BE2C (cell line): ENCODE measurements around the gene MRFAP1.

ENCODE experiments used
- DNase-seq: peaks from one replicate; pipeline ENCODE4 v3.0.0-alpha.2; 2020
- H3K27me3 ChIP-seq: fragments of 250-450 bp; sonication (Bioruptor Pico); 2 replicates; pipeline ENCODE4 v1.5.1; 2020; ENCODE audit warnings: mild to moderate bottlenecking
- H3K36me3 ChIP-seq: fragments of 250-450 bp; sonication (Bioruptor Pico); 2 replicates; pipeline ENCODE4 v1.5.1; 2020; ENCODE audit warnings: mild to moderate bottlenecking
- H3K4me1 ChIP-seq: fragments of 250-450 bp; sonication (Bioruptor Pico); 2 replicates; pipeline ENCODE4 v1.5.1; 2020
- H3K4me3 ChIP-seq: 2 replicates; pipeline ENCODE4 v1.5.1; 2011; ENCODE audit warnings: low read depth, low read length
- H3K9me3 ChIP-seq: fragments of 250-450 bp; sonication (Bioruptor Pico); 2 replicates; pipeline ENCODE4 v1.5.1; 2020
- TF ChIP-seq, protein P1 (sequence below): IDR thresholded peaks from 2 replicates; pipeline ENCODE4 v1.5.1; 2012; ENCODE audit warnings: mild to moderate bottlenecking, low read depth, low read length

Gene MRFAP1

GRCh38 chr4:6658209-6658595 is 17.7 kb downstream of the MRFAP1 start:
- H3K9me3 ChIP-seq: no peaks in the 10 kb centered on the region
- no peaks in the 10 kb centered on the region for H3K4me1 ChIP-seq
- H3K4me3 ChIP-seq: no peak overlapping the region
- TF ChIP-seq, protein P1, sequence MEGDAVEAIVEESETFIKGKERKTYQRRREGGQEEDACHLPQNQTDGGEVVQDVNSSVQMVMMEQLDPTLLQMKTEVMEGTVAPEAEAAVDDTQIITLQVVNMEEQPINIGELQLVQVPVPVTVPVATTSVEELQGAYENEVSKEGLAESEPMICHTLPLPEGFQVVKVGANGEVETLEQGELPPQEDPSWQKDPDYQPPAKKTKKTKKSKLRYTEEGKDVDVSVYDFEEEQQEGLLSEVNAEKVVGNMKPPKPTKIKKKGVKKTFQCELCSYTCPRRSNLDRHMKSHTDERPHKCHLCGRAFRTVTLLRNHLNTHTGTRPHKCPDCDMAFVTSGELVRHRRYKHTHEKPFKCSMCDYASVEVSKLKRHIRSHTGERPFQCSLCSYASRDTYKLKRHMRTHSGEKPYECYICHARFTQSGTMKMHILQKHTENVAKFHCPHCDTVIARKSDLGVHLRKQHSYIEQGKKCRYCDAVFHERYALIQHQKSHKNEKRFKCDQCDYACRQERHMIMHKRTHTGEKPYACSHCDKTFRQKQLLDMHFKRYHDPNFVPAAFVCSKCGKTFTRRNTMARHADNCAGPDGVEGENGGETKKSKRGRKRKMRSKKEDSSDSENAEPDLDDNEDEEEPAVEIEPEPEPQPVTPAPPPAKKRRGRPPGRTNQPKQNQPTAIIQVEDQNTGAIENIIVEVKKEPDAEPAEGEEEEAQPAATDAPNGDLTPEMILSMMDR: no peak
- no peaks in the 10 kb centered on the region for H3K36me3 ChIP-seq
- H3K27me3 ChIP-seq: no peaks in the 10 kb centered on the region
- no peak for DNase-seq

GRCh38 chr4:6658597-6659075 is 18.2 kb downstream of the MRFAP1 start:
- no peaks in the 10 kb centered on the region for H3K27me3 ChIP-seq
- H3K36me3 ChIP-seq: no peaks in the 10 kb centered on the region
- H3K4me3 ChIP-seq: no peak overlapping the region
- TF ChIP-seq, protein P1: no peak
- H3K9me3 ChIP-seq: no peaks in the 10 kb centered on the region
- DNase-seq: no peak
- H3K4me1 ChIP-seq: no peaks in the 10 kb centered on the region

GRCh38 chr4:6659897-6660296 is 19.4 kb downstream of the MRFAP1 start:
- DNase-seq: no peak
- Histone ChIP-seq H3K4me1 (no peaks in the 10 kb centered on the region), H3K4me3 (no peak overlapping the region), H3K27me3 (no peaks in the 10 kb centered on the region), H3K36me3 (no peaks in the 10 kb centered on the region), H3K9me3 (no peaks in the 10 kb centered on the region)
- TF ChIP-seq, protein P1: no peak

- Histone ChIP-seq H3K9me3 (no peaks in the 10 kb centered on the region), H3K36me3 (no peaks in the 10 kb centered on the region), H3K27me3 (no peaks in the 10 kb centered on the region), H3K4me1 (no peaks in the 10 kb centered on the region), H3K4me3 (no peak overlapping the region)
- no peak for DNase-seq
- TF ChIP-seq, protein P1: no peak
Observed at GRCh38 chr4:6660430-6660829, 19.9 kb downstream of the MRFAP1 start.

GRCh38 chr4:6662591-6662990 is 22.1 kb downstream of the MRFAP1 start:
- Histone ChIP-seq H3K27me3 (no peaks in the 10 kb centered on the region), H3K4me3 (no peak overlapping the region), H3K4me1 (no peaks in the 10 kb centered on the region), H3K9me3 (no peaks in the 10 kb centered on the region), H3K36me3 (no peaks in the 10 kb centered on the region)
- DNase-seq: no peak
- TF ChIP-seq, protein P1: no peak

DNA sequence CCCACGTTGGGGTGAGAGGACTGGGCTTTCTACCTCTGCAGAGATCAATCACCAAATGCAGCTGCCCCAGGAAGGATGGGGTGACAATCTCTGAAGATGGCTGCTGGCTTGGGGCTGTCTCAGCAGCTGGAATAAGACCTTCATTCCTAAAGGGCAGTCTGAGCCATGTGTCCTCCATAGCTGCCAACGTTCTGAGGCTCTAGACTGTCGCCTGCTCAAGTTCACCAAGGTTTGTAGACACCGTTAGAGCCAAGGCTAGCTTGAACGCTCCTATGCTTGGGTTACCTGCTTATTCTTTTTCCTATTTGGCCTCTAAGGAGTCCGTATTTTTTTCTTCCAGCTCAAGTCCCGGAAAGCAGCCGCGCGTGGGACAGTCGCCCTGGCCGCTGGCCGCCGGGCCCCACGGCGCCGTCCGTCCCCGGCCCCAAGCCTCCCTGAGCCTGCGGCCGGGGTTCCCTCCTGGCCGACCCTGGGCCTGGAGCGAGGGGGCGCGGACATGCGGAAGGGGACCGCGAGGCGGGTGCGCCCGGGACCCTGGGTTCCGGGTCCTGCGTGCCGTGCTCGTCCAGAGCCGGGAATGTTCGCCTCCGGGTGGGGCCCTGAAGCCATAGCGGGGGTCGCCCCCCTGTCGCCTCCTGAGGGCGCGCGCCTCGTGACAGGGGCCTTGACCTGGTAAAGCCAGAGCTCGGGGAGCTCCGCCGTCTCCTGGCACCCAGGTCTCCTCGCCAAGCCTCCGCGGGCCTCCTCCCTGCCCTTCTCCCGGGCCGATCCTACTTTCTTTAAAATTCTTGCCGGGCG is 23.3 kb downstream of the MRFAP1 start:
- H3K9me3 ChIP-seq: no peaks in the 10 kb centered on the region
- H3K36me3 ChIP-seq: no peaks in the 10 kb centered on the region
- H3K4me1 ChIP-seq: no peaks in the 10 kb centered on the region
- no peak for DNase-seq
- TF ChIP-seq, protein P1: no peak
- no peaks in the 10 kb centered on the region for H3K27me3 ChIP-seq
- no peak overlapping the region for H3K4me3 ChIP-seq
